IPS DF 6.9 (cell line): ENCODE data around the gene NPHP4.
"Not testable (repeated sequence)": the region's sequence is repeated elsewhere in the genome, so short reads cannot be mapped to it uniquely, and the experiment has no call there.

Experiments used
- DNase-seq: peaks from one replicate; pipeline ENCODE4 v3.0.0-alpha.2; 2013; ENCODE audit warnings: low read depth, low spot score
- H3K27ac ChIP-seq: one replicate; pipeline ENCODE4 v1.5.1; 2013; ENCODE audit warnings: low read length, control low read depth
- H3K27me3 ChIP-seq: 2 replicates; pipeline ENCODE4 v1.6.1; 2013; ENCODE audit warnings: mild to moderate bottlenecking, low read length; ENCODE audit not compliant: control insufficient read depth, insufficient read depth
- H3K36me3 ChIP-seq: 2 replicates; pipeline ENCODE4 v1.6.1; 2013; ENCODE audit warnings: low read length; ENCODE audit not compliant: control insufficient read depth, insufficient read depth
- H3K4me1 ChIP-seq: 2 replicates; pipeline ENCODE4 v1.6.1; 2013; ENCODE audit warnings: low read length; ENCODE audit not compliant: control insufficient read depth, insufficient read depth
- H3K4me3 ChIP-seq: 2 replicates; pipeline ENCODE4 v1.5.1; 2013; ENCODE audit warnings: mild to moderate bottlenecking, low read length
- H3K9me3 ChIP-seq: 2 replicates; pipeline ENCODE4 v1.6.1; 2013; ENCODE audit warnings: low read length, inconsistent platforms; ENCODE audit not compliant: control insufficient read depth, insufficient read depth
- WGBS: extraction: QIAGEN DNeasy Blood & Tissue Kit; methylation state at CpG from one replicate; pipeline ENCODE4 v1.1.7; 2013; ENCODE audit warnings: mixed read lengths, missing lambda C conversion rate; ENCODE audit not compliant: insufficient read length, insufficient coverage; 5-methylcytosine and 5-hydroxymethylcytosine counted together

The NPHP4 gene

DNA sequence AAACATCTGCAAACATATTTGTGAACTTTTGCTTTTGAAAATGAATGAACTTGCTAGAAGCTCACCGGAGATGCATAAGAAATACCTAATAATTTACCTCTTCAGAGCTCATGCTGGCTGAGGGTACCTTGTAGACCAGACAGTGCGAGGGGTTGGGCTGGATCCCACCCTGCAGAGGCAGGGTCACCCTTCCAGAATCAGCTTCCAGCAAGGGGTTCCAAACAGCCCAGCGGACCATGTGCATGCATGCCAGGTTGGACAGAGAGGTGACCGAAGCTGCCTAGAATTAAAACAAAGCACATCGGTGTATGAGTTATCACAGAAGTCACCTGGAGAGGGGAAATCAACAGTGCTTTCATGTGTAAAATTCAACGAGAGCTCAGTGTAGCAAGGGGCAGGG, 59.2 kb downstream of the NPHP4 start:
- Histone ChIP-seq H3K27me3 (no peaks in the 10 kb centered on the region), H3K36me3 (peaks cover 2% of the 10 kb centered on the region; the same call in 1 of the 2 replicates), H3K27ac (no peak overlapping the region), H3K4me3 (no peak overlapping the region), H3K9me3 (no peaks in the 10 kb centered on the region), H3K4me1 (no peaks in the 10 kb centered on the region)
- no CpG with 5 or more reads among the region's 6 CpGs for WGBS
- no peak for DNase-seq

DNA sequence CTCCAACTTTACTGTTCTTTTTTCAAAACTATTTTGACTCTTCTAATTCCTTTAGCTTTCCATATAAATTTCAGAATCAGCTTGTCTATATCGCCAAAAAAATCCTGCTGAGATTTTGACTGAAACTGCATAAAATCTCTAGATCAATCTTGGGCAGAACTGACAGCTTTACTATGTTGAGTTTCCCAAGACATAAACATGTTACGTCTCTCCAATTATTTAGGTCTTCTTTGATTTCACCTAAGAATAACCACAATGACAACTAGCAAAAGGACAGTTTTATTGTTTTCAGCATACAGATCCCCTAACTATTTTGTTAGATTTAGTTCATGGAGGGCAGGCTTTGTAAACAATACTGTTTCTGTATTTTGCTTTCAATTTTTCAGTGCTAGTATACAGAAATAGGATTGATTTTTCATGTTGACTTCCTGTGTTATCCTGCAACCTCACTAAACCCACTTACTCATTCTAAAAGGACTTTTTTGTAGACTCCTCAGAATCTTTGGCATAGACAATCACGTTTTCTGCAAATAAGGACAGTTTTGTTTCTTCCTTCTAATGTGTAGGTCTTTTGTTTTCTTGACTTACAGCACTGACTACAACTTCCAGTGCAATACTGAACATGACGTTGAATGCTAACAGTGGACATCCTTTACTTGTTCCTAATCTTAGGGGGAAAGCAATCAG, 63.4 kb downstream of the NPHP4 start:
- no peaks in the 10 kb centered on the region for H3K9me3 ChIP-seq
- H3K27me3 ChIP-seq: no peaks in the 10 kb centered on the region
- no peak overlapping the region for H3K4me3 ChIP-seq
- no peak for DNase-seq
- WGBS: no CpG with 5 or more reads among the region's 4 CpGs
- no peaks in the 10 kb centered on the region for H3K4me1 ChIP-seq
- no peak overlapping the region for H3K27ac ChIP-seq
- H3K36me3 ChIP-seq: no peaks in the 10 kb centered on the region

DNA sequence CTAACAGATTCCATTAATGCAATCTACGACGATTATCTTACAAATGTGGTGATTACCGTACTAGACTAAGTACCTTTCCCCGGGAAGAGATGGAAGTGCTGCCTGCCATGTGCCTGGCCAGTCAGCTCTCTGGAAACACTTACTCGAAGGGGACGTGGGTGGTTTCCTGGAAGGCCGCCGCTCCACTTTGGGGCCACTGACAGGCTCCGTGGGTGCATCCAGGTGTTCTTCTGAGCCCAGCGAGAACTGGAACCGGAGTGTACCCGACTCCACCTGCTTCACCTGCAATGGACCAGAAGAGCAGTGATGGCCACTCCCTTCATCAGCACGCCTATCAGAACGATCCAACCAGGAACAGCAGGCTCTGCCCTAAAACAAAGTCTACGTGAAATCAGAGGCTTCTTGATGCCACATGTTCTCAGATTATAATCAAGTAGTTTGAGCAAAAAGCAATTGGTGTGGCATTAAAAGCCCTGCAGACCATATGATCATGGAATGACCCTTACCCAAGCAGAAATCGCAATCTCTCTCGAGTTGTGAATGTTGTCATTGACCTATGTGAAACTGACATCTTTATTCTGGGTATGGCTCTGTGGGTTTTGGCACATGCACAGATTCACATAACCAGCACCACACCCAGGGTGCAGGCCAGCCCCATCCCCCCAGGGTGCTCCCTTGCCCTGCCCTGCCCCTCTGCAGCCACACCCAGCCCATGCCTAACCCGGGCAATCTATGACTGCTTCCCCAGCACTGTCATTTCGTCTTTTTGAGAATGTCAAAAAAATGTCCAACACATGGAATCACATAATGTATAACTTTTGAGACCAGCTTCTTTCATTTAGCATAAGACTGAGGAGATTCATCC, 64.5 kb downstream of the NPHP4 start:
- no CpG with 5 or more reads among the region's 19 CpGs for WGBS

DNA sequence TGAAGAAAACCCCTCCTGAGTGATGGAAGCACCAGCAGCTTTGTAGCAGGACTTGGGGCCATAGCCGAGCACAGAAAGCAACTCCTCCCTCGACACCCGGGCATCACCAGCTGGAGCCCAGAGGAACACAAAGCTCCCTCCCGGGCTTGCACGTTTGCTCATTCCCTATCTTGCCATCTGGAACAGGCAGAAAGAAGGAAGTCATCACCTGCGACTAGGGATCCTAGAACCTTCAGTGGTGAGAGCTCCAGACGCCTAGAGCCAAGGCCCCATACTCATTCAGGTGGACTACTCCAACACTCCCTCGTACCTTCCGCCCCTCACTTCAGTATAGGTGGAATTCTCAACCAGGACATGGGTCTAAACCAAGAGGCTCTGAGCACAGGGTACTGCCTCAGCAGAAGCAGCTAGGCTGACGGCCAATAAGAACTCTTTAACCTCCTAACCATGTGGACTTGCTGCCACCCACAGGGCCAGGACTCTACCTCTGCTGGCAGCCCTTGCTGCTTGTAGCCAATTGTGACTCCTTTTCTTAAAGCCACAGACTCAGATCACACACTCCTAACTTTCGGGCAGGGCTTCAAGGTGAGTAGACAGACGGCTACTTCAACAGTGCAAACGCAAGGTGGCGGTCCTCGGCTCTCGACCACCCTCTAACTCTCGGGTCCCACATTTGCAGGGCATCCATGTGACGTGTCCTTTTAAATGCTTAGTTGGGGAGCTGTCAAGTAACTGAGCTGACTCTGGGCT, 65.4 kb downstream of the NPHP4 start:
- Histone ChIP-seq H3K4me1 (no peaks in the 10 kb centered on the region), H3K9me3 (no peaks in the 10 kb centered on the region), H3K27me3 (no peaks in the 10 kb centered on the region), H3K27ac (no peak overlapping the region), H3K4me3 (no peak overlapping the region), H3K36me3 (no peaks in the 10 kb centered on the region)
- no CpG with 5 or more reads among the region's 18 CpGs for WGBS
- DNase-seq: no peak

More for the DNA sequence above, 64.5 kb downstream of the NPHP4 start:
- Histone ChIP-seq H3K4me3 (no peak overlapping the region), H3K27ac (no peak overlapping the region), H3K4me1 (no peaks in the 10 kb centered on the region), H3K27me3 (no peaks in the 10 kb centered on the region), H3K9me3 (no peaks in the 10 kb centered on the region), H3K36me3 (no peaks in the 10 kb centered on the region)
- no peak for DNase-seq

DNA sequence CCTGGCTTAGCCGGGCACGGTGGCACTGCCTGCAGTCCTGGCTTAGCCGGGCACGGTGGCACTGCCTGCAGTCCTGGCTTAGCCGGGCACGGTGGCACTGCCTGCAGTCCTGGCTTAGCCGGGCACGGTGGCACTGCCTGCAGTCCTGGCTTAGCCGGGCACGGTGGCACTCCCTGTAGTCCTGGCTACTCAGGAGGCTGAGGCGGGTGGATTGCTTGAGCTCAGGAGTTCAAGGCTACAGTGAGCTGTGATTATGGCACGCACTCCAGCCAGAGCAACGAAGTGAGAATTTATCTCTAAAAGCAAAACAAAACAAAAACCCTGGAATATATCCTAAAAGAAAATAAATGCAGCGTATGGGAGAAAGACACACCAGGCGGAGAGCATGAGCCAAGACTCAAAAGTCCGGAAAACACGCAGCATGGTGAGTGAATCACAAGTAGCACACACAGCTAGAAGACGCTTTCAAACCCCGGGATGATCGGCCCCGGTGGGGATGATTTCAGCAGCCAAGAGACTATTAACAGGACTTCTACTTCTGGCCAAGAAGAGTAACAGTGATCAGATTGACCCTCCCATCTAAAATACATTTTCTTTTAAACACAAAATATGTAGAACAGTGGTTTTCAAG, 69.4 kb downstream of the NPHP4 start:
- DNase-seq, H3K4me1 ChIP-seq, H3K9me3 ChIP-seq, H3K27ac ChIP-seq, H3K4me3 ChIP-seq, H3K27me3 ChIP-seq, H3K36me3 ChIP-seq: not testable (repeated sequence)
- no CpG with 5 or more reads among the region's 21 CpGs for WGBS

DNA sequence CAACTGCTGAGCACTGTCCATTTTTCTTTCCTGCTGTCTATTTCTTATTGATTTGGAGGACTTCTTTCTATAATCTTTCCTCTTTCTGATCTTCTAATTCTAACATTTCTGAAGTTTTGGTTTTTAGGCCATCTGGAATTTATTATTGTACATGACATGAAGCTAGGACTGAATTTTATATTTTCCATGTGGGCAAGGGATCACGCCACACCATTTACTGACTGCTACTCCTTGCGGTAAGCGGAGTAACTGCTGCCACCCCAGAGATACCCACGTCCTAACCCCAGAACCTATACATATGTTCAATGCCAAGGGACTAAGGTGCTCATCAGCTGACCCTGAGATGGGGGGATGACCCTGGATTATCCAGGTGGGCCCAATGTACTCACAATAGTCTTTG, 70.6 kb downstream of the NPHP4 start:
- Histone ChIP-seq H3K9me3 (no peaks in the 10 kb centered on the region), H3K27me3 (no peaks in the 10 kb centered on the region), H3K27ac (no peak overlapping the region), H3K36me3 (no peaks in the 10 kb centered on the region), H3K4me1 (no peaks in the 10 kb centered on the region), H3K4me3 (no peak overlapping the region)
- no peak for DNase-seq
- no CpG with 5 or more reads among the region's 4 CpGs for WGBS

DNA sequence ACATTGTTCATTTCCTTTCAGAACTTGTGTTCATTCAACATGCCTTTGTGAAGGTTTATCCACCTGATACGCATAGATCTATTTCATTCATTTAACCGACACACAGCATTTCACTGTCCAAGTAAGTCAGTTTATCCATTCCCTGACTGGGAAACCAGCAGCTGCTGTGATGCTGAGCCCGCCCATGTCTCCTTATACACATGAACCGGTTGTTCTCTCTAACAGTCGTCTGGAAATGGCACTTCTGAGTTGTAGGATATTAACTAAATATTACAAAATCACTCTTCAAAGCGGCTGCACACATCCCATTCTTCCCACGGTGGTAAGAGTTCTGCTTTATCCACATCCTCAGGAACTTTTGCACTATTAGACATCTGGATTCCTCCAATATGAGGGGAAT, 71.1 kb downstream of the NPHP4 start:
- no peaks in the 10 kb centered on the region for H3K36me3 ChIP-seq
- no peak for DNase-seq
- no CpG with 5 or more reads among the region's 7 CpGs for WGBS
- H3K27me3 ChIP-seq: no peaks in the 10 kb centered on the region
- H3K27ac ChIP-seq: no peak overlapping the region
- no peaks in the 10 kb centered on the region for H3K9me3 ChIP-seq
- no peak overlapping the region for H3K4me3 ChIP-seq
- H3K4me1 ChIP-seq: no peaks in the 10 kb centered on the region

DNA sequence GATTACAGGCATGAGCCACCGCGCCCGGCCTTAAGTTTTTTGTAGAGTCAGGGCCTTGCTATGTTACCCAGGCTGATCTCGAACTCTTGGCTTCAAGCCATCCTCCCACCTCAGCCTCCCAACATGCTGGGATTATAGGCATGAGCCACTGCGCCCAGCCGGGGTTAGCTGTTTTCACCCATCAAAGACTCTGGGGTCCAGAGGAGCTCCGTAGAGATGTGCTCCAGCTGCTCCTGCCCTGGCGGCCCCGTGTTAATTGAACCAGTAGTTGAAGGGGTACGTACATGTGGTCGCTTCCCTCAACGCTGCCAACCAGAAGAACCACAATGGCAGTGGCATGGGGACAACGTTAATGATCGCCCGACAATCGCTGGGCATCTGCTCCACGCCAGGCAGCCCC, 72.0 kb downstream of the NPHP4 start:
- DNase-seq: no peak
- no peak overlapping the region for H3K4me3 ChIP-seq
- no peaks in the 10 kb centered on the region for H3K27me3 ChIP-seq
- H3K9me3 ChIP-seq: no peaks in the 10 kb centered on the region
- H3K36me3 ChIP-seq: no peaks in the 10 kb centered on the region
- H3K27ac ChIP-seq: no peak overlapping the region
- H3K4me1 ChIP-seq: no peaks in the 10 kb centered on the region
- no CpG with 5 or more reads among the region's 17 CpGs for WGBS

DNA sequence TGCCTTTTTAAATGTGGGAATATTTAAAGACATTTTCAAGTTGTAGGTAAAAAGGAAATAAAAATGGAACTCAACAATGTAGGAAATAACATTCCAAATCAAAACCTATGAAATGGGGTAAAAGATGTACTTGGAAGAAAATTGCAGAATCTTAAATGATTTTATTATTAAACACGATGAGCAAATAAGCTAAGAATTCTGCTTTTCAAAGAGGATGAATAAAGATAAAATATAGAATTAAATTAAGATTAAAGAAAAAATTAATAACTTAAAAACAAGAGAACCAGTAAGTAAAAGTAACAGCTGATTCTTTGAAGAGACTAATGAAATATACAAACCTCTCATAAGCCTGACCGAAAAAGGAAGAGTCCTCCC, 74.0 kb downstream of the NPHP4 start:
- no peaks in the 10 kb centered on the region for H3K9me3 ChIP-seq
- DNase-seq: no peak
- H3K36me3 ChIP-seq: no peaks in the 10 kb centered on the region
- no peak overlapping the region for H3K4me3 ChIP-seq
- no peaks in the 10 kb centered on the region for H3K4me1 ChIP-seq
- no CpG with 5 or more reads among the region's 2 CpGs for WGBS
- no peaks in the 10 kb centered on the region for H3K27me3 ChIP-seq
- H3K27ac ChIP-seq: no peak overlapping the region

DNA sequence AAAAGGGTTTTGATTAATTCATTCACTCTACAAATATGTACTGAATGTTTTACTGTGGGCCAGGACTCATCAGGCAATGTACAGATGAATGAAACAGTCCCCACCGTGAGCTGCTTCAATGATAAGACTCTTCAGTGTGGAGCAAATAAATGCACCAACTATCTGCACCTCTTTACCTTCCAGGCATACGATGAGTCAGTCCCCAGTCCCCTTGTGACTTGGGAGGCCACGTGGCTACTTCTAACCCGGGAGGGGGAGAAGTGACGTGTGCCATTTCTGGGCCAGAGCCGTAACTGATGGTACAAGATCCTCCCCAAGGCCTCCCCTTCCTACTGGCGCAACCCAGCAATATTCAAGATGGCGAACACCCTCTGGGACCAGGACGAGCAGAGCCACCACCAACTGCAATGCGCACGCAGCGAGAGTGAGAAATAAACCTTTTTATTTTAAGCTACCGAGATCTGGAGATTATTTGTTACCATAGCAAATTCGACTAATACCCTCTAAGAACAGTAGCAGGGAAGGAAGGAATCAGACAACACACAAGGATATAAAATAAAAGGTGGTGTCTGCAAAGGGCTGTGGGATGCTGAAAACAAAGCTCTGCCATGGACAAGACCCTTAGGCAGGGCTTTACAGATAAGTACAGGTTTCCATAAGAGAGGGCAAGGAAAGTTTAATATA, 74.5 kb downstream of the NPHP4 start:
- no CpG with 5 or more reads among the region's 14 CpGs for WGBS
- Histone ChIP-seq H3K36me3 (no peaks in the 10 kb centered on the region), H3K27ac (no peak overlapping the region), H3K4me1 (no peaks in the 10 kb centered on the region), H3K4me3 (no peak overlapping the region), H3K9me3 (no peaks in the 10 kb centered on the region), H3K27me3 (no peaks in the 10 kb centered on the region)
- DNase-seq: no peak
